MV-4-11 (cell line): Measurements from ENCODE around the gene HLA-DOB.
A peak's percentile ranks its signal among the peaks of the same experiment; 100 is the strongest.
"Not testable (repeated sequence)": the region's sequence is repeated elsewhere in the genome, so short reads cannot be mapped to it uniquely, and the experiment has no call there.

Experiments used
- DNase-seq: peaks from one replicate; lab custom pipeline; 2025; lab: John Stamatoyannopoulos, UW

HLA-DOB gene

DNA sequence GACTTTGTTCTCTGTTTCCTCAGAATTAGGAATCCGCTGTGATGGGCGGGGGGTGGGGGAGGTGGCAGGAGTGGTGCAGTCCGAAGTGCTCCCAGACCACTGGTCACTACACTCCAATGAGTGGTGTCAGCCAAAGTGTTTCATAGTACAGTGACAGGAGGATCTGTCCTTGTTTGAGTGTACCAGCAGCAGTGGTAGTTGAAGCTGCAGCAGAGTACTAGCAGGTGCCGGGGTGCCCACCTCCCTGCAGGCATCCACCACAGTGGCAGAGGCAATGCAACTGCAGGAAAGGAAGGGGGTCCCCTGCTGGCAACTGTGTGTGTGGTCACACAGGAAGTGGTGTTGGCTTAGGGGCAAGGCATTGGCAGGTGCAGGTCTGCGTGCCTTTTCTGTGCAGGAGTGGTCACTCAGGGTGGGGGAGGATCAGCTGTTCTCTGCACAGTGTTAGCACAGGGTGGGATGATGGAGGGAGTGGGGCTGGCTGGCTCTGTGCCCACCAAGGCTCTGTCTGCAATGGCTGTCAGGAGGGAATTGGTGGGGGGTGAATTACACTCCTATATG lies 9.7 kb downstream of the HLA-DOB start:
- DNase-seq, result no peak

DNA sequence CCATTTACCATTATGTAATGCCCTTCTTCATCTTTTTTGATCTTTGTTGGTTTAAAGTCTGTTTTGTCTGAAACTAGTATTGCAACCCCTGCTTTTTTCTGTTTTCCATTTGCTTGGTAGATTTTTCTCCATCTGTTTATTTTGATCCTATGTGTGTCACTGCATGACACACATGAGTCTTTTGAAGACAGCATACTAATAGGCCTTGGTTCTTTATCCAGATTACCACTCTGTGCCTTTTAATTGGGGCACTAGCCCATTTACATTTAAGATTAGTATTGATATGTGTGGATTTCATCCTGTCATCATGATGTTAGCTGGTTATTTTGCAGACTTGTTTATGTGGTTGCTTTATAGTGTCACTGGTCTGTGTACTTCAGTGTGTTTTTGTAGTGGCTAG lies 11.4 kb downstream of the HLA-DOB start:
- DNase-seq, result not testable (repeated sequence)

DNA sequence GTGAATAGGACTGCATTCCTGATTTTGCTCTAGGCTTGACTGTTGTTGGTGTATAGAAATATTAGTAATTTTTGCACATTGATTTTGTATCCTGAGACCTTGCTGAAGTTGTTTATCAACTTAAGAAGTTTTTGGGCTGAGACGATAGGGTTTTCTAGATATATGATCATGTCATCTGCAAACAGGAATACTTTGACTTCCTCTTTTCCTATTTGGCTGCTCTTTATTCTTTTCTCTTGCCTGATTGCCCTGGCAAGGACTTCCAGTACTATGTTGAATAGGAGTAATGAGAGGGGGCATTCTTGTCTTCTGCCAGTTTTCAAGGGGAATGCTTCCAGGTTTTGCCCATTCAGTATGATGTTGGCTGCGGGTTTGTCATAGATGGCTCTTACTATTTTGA lies 13.4 kb downstream of the HLA-DOB start:
- peak; percentile 22 for DNase-seq

DNA sequence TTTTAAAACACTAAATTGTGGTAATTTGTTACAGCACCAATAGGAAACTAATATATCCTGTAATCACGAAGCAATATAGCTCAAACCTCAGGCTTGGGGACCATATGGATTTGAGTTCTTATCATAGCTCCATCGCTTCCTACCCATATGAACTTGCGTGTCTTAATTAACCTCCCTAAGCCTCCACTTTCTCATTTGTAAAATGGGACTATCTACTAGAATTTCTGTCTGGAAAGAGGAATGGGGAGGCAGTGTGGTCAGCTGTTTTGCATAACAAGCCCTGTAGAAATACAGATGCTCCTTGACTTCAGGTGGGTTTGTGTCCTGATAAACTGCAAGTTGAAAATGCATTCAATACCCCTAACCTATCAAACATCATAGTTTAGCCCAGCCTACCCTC lies 17.1 kb downstream of the HLA-DOB start:
- DNase-seq, result no peak

DNA sequence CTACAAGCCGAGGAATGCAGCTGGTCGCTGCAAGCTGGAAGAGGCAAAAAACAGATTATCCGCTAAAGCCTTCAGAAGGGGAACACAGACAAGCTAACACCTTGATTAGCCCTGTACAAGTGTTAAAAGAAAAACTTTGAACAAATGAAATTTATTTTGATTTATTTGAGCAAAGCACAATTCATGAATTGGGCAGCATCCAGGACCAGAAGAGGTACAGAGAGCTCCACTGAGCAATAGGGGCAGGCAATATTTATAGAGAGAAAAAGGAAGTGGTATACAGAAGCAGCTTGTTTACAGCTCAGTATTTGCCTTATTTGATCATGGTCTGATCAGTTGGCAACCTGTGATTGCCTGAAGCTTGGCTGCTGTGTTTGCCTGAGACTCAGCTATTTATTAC lies 17.6 kb downstream of the HLA-DOB start:
- no peak for DNase-seq

DNA sequence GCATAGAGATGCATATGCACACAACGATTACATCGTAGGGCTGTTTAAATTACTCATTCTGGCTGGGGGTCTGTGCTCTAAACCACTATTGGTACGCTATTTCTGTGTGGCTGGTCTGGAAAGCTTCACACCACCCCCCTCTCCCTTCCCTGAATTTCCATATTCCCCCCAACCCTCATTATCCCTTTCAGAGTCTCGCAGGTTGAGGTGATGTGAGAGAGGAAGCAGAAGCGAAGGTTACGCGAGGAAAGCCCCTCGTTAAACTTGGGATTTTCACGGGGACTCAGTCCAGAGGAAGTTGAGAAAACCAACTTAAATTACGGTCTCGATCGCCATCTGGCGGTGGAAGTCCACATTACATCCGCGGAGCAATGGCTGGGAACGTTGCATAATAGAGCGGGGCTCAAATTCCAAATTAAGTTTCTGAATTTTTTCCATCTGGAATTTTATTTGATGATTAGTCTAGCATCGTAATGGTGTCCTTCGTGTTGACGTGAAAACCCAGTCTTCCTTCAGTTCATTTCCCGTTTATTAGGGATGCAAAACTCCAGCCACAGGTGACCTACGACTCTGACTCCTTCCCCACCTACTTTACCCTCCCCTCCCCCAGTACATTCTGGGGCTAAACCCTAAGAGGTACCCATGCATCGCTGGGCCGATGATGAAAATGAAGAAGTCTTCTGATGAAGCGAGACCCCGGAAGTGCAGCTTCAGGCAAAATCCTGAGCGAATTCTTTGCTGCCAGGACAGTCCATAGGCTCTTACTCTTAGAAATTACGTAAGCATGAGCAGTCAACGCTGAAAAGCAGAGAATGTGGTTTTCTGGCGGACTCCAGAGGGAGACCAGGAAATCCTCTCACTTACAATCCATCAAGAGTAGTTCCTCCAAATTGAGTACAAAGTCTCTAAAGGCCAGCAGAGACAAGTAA lies 19.7 kb downstream of the HLA-DOB start:
- peak; percentile 90 for DNase-seq

DNA sequence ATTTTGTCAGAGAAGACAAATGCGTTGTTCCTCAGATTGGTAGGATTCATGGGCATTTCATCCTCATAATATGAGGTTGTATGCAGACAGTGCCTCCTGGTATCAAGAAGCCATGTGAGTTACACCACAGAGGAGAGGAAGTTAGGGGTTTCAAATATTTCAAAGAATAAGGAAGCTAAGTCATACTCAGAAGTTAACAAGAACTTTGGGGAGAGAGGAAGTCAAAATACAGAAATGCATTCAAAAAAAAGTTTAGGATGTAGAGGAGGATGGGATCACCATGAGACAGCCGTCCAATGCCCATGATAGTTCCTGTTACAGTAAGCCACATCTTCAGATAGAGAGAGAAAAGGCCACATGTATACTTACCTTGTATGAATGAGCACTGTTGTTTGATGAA lies 22.3 kb downstream of the HLA-DOB start:
- peak; percentile 95 for DNase-seq

DNA sequence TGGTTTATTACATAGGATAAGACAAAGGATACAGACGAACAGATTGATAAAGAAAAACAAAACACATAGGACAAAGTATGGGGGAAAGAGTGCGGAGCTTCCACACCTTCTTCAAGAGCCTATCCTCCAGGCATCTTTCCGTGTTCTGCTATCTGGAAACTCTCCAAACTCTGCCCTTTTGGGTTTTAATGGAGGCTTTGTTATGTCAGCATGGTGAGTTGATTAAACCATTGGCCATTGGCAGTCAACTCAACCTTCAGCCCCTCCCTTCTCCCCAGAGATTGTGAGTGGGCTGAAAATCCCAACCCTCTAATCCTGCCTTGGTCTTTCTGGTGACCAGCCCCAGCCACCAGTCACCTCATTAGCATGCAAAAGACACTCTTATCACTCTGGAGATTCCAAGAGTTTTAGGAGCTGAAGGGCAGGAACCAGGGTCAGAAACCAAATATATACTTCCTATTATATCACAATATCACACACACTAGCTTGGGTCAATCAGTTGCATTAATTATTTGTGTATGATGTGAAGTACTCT lies 23.8 kb downstream of the HLA-DOB start:
- DNase-seq, result no peak

DNA sequence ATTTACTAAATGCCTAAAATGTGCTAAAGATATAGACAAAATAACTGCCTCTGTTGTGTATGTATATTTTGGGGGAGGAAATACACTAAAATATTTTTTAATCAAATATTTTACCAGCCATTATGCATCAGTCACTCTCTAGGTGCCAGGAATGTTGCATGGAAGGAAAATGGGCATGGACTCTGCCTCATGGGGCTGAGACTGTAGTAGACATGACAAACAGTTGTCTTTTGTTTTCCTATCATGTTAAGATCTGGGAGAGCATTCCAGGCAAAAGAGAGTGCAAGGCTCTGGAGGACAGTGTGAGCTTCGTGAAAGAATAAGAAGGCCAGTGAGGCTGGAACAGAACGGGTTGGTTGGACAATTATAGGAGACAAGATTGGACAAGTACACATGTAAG lies 26.5 kb downstream of the HLA-DOB start:
- DNase-seq, result no peak

DNA sequence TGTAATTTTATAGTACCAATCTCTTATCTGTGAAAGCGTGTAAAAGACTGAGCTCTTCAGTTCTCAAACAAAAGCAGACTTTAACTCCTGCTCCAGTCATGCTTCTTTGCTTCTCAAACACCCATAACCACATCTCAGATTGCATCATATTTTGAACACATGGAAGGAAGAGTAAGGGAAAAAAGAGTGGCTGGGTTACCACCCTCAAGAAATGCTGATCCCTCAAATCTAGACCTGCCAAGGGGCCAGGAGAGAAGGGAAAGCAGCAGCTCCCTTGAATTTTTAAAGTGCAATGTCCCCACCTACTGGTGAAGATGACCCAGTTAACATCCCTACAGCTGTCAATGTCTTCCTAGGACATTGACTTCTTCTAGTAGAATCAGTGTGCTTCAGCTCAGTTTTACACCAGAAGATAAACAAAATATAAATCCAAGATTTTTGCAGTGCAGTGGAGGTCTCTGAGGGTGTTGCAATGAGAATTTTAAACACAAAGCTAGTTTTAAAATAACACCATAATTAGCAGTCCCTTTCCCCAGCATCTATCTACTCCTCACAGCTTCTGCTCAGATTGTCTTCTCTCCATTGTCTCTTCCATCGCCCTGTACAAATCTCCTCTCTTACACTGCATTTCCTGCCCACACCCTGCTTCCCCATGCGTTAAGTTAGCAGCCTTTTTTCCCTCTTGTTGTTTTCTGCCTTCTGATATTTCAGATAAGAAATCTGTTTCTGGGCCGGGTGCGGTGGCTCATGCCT lies 30.8 kb downstream of the HLA-DOB start:
- DNase-seq, result peak; percentile 91

DNA sequence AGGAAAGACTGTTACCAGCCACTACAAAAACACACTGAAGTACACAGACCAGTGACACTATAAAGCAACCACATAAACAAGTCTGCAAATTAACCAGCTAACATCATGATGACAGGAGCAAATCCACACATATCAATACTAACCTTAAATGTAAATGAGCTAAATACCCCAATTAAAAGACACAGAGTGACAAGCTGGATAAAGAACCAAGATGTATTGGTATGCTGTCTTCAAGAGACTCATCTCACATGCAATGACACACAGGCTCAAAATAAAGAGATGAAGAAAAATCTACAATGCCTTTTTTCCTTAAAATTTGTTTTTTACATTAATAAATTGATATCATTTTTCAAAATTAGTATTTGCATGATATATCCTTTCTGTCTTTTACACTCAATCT lies 33.9 kb downstream of the HLA-DOB start:
- DNase-seq, result not testable (repeated sequence)

DNA sequence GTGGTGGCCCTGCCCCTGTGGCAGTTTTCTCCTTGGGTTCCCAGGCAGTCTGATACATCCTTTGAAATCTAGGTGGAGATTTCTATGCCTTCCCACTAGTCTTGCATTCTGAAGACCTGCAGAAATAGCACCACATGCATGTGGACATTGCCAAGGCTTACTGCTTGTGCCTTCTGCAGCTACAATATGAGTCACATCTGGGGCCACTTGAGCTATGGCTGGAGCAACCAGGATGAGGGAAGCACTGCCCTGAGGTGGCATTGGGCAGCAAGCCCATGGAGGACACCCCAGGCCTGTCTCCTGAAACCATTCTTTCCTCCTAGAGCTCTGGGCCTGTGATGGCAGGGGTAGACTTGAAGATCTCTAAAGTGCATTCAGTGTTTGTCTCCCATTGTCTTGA lies 37.8 kb downstream of the HLA-DOB start:
- peak; percentile 11 for DNase-seq

DNA sequence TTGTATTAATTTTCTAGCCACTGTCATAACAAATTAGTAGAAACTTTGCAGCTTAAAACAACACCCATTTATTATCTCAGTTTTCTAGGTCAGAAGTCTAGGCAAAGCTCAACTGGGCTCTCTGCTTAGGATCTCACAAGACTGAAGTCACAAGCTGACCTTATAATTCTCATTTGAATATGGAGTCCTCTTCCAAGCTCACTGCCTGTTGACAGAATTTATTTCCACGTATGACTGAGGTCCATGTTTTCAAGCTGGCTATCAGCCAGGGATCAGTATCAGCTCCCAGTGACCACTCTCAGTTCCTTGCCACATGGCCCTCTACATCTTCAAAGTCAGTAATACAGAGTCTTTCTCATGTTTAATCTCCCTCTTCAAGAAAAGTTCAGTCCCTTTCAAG lies 41.7 kb downstream of the HLA-DOB start:
- no peak for DNase-seq

DNA sequence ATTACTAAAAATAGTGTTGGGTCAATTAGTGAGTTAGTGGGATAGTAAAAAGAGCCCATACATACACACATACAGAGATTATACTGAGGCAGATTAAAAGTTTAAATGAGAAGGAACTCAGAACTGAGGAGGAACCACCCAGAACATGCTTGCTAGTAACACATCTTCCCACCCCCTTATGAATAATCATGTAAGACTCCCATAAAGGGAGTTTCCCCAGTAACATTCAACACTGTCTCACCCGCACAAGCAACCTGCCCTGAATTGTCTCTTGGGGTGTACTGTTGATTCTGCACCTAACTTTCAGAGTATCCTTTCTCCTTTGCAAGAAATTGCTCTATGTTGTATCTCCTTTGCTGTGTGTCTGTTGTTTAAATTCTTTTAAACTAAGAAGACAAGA lies 42.4 kb downstream of the HLA-DOB start:
- DNase-seq, result no peak

DNA sequence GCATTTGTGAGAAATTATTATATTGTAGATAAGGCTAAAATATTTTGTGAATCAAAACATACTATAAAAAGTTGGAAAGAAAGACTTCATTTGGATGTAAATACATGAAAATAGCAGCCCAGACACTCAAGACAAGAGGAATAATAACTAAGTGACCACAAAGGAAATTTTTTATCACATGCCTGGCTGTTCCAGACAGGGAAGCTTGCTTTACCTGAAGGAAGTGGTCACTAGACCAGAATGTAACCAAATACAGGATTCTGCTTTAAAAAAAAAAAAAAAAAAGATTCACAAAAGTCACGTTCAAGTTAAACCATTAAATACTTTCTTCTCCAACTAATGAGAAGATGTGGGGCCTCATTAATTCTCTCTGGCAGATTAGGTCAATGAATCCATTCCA lies 44.1 kb downstream of the HLA-DOB start:
- no peak for DNase-seq

DNA sequence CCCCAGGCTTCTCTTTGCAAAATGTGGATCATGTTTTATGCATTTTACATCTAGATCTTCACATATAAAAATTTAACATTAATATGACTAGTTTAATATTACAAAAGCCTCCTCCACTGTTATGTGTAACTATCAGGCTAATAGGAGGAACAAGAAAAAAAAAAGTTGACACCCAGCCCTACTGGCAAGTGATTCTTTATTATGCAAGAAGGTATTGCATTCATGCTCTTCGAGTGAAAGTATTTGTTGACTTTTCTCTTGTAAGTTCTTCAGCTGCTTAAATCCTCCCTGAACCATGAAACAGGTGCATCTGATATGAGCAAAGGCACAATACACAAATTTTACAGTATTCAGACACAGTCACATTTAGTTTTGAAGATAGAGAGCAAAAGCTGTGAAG lies 52.8 kb downstream of the HLA-DOB start:
- no peak for DNase-seq

DNA sequence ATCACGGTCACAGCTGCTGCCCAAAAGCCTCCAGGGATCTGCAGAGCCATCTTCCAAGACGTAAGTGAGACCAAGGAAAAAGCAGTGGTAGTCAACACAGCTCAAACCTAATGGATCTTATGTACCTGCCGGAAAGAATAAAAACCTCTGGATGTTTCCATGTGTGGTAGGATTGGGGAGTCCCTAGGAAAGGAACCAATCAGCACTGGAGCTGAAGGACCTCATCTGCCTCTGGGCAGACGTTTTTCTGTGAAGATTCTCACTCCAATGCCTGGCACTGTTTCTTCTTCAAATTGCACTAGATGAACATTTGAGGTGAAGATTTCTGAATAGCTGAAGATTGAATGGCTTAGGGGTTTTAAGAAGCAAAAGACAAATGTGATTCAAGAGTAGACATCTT lies 53.4 kb downstream of the HLA-DOB start, which contains the start of gene HLA-DQB2:
TSS of gene HLA-DQB2 (minus strand) at position 112 of the 400 bp plus-strand sequence. CDS start at position 50, 62 bp downstream.
- no peak for DNase-seq
